WTC11 (cell line): Measurements from ENCODE around the gene CPT1A.

ENCODE experiments used
- ETV6 ChIP-seq: sonication (generic); formaldehyde crosslinking; IDR thresholded peaks from 2 replicates; pipeline ENCODE4 v1.8.1; 2022; ENCODE audit warnings: mild to moderate bottlenecking, missing genetic modification reagents
- NR3C1 ChIP-seq: sonication (generic); formaldehyde crosslinking; conservative IDR thresholded peaks from 2 replicates; pipeline ENCODE4 v1.8.1; 2023; ENCODE audit warnings: low read depth, mild to moderate bottlenecking, missing genetic modification reagents
- SP1 ChIP-seq: sonication (generic); formaldehyde crosslinking; conservative IDR thresholded peaks from 2 replicates; pipeline ENCODE4 v1.8.1; 2022; ENCODE audit warnings: missing genetic modification reagents
- TF ChIP-seq, protein P1 (sequence below): sonication (generic); formaldehyde crosslinking; IDR thresholded peaks from 2 replicates; pipeline ENCODE4 v1.8.1; 2022; ENCODE audit warnings: low read depth, mild to moderate bottlenecking, moderate library complexity, missing genetic modification reagents, borderline replicate concordance

DNA sequence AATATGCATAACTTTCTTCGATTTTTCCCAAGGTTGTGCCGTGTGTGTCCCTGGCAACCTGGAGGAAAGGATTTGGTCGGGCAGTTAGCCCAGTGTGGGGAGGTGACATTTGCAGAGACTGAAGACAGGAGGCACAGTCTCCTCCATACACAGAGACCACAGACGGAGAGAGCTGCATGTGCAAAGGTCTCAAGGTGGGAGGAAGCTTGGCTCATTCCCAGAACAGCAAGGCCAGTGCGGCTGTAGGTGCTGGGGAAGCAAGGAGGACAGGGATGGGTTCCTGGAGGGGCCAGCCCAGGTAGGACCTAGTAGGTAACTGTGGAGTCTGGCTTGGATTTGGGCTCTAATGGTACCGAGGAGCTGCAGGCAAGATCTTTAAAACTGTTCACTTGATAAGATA lies 20.7 kb upstream of the CPT1A start:
- TF ChIP-seq NR3C1 (no peak), SP1 (CRISPR knock-in tag) (no peak), ETV6 (CRISPR knock-in tag) (no peak)
- TF ChIP-seq, protein P1, sequence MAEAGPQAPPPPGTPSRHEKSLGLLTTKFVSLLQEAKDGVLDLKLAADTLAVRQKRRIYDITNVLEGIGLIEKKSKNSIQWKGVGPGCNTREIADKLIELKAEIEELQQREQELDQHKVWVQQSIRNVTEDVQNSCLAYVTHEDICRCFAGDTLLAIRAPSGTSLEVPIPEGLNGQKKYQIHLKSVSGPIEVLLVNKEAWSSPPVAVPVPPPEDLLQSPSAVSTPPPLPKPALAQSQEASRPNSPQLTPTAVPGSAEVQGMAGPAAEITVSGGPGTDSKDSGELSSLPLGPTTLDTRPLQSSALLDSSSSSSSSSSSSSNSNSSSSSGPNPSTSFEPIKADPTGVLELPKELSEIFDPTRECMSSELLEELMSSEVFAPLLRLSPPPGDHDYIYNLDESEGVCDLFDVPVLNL (CRISPR knock-in tag): no peak
